ENCODE measurements around the gene RASA3. TPM values are rescaled to one million over a fixed set of nuclear protein-coding genes. Genes with fewer than 3 reads are reported as not detected.

RASA3 gene
- total RNA-seq, 1 experiment from 2014 or later = 18.6 TPM

GRCh38 chr13:113958373-113958772 lies 174.1 kb downstream of the RASA3 start:
- no peak for ATAC-seq
- no peaks in the 10 kb centered on the region for H3K9me2 ChIP-seq (ENCODE audit: insufficient read depth)
- H3K27ac ChIP-seq (ENCODE audit: low read depth, low read length) = no peak overlapping the region
- H3K4me1 ChIP-seq (ENCODE audit: control insufficient read depth in 1 of 2, insufficient read depth in 2 of 2, low read length in 2 of 2) = no peaks in the 10 kb centered on the region
- H3K4me3 ChIP-seq (replicated peaks in 1 of 2; ENCODE audit: low read depth in 1 of 2, low read length in 2 of 2) = no peak overlapping the region
- no peak overlapping the region for H3K9ac ChIP-seq (ENCODE audit: low read length)
- ChIA-PET POLR2A (no interaction called here), RAD21 (ENCODE audit: low non-redundant PET in 1 of 2, low total read pairs in 2 of 2, uncharacterized antibody in 2 of 2, unreplicated experiment in 2 of 2) (no interaction called here), CTCF (no interaction called here)
- H4K20me1 ChIP-seq (ENCODE audit: insufficient read depth) = no peaks in the 10 kb centered on the region
- BruUV-seq (replicated peaks) = no TSS peak
- H3K27me3 ChIP-seq (ENCODE audit: insufficient read depth, low read length) = no peaks in the 10 kb centered on the region
- no peaks in the 10 kb centered on the region for H3K36me3 ChIP-seq (ENCODE audit: control insufficient read depth in 1 of 2, insufficient read depth in 2 of 2, low read length in 2 of 2)
- H3K79me2 ChIP-seq (ENCODE audit: insufficient read depth, low read length) = no peaks in the 10 kb centered on the region
- intact Hi-C loops (cut with micrococcal nuclease) = loop anchor here (10.0 kb wide), 1 partner anchor 186 kb away; no protein-coding TSS in a partner anchor
- H3K9me3 ChIP-seq (ENCODE audit: control insufficient read depth in 1 of 2, insufficient read depth in 1 of 2, low read depth in 1 of 2, low read length in 2 of 2) = peaks cover 13 to 22% of the 10 kb centered on the region in 2 experiments; a peak in 3 of 4 replicates
- H2AFZ ChIP-seq (ENCODE audit: low read depth, low read length, poor library complexity, severe bottlenecking) = no peak overlapping the region
- TF ChIP-seq CTCF (IDR thresholded peaks at IDR 0.05 in 2 of 3, conservative IDR thresholded peaks at IDR 0.05 in 1 of 3; ENCODE audit: borderline replicate concordance in 1 of 3, insufficient read depth in 1 of 3, low read depth in 2 of 3, low read length in 2 of 3) (no peak), MAX (IDR thresholded peaks at IDR 0.05) (no peak), SIN3A (IDR thresholded peaks at IDR 0.05; ENCODE audit: low read depth) (no peak), POLR2A (IDR thresholded peaks at IDR 0.05; ENCODE audit: borderline replicate concordance, extremely low read depth, insufficient read depth, insufficient read length) (no peak), ZBTB33 (IDR thresholded peaks at IDR 0.05; ENCODE audit: extremely low read depth, insufficient replicate concordance, low read length) (no peak), YY1 (IDR thresholded peaks at IDR 0.05; ENCODE audit: extremely low read depth, insufficient replicate concordance, low read depth, low read length) (no peak), POLR2AphosphoS5 (IDR thresholded peaks at IDR 0.05; ENCODE audit: low read depth, low read length) (no peak), CBX3 (IDR thresholded peaks at IDR 0.05; ENCODE audit: low read depth) (no peak), SRF (IDR thresholded peaks at IDR 0.05; ENCODE audit: low read depth) (no peak), JUND (IDR thresholded peaks at IDR 0.05) (no peak), TCF7L2 (IDR thresholded peaks at IDR 0.05; ENCODE audit: borderline replicate concordance, extremely low read depth, insufficient read depth, insufficient read length) (no peak), REST (IDR thresholded peaks at IDR 0.05; ENCODE audit: low read depth) (no peak), SP1 (IDR thresholded peaks at IDR 0.05; ENCODE audit: low read depth) (no peak)
- no peak overlapping the region for H3K4me2 ChIP-seq (ENCODE audit: low read length)
- DNase-seq (ENCODE audit: low read depth, low spot score) = no peak

Measured in HCT116 (cell line).